Testis (tissue), 3 donors: ENCODE results near the gene CDH13. TPM values are rescaled to one million over a fixed set of nuclear protein-coding genes. Genes with fewer than 3 reads are reported as not detected.

Experiments
- DNase-seq: peaks from one replicate; pipeline ENCODE4 v3.0.0-alpha.2; 2019
- H3K27ac ChIP-seq, 2 donors: fragments of 200-600 bp; sonication (generic); one replicate each; pipeline ENCODE4 v1.5.1; 2019
- H3K27me3 ChIP-seq: fragments of 200-600 bp; sonication (generic); one replicate; pipeline ENCODE4 v1.5.1; 2019
- H3K36me3 ChIP-seq: fragments of 200-600 bp; sonication (generic); one replicate; pipeline ENCODE4 v1.5.1; 2017; ENCODE audit warnings: low read depth; ENCODE audit errors: missing control alignments
- H3K4me1 ChIP-seq: fragments of 200-600 bp; sonication (generic); one replicate; pipeline ENCODE4 v1.5.1; 2019
- H3K4me3 ChIP-seq, 2 donors: fragments of 200-600 bp; sonication (generic); one replicate each; pipeline ENCODE4 v1.5.1; 2017 to 2019
- H3K9me3 ChIP-seq: fragments of 200-600 bp; sonication (generic); one replicate; pipeline ENCODE4 v1.5.1; 2017
- CTCF ChIP-seq, 3 experiments: fragments of 450-650 bp in 2 of 3; fragments of 200-600 bp in 1 of 3; sonication (generic) in 1 of 3; IDR thresholded peaks; one replicate each; pipeline ENCODE4 v1.5.1; 2016 to 2019; ENCODE audit warnings: antibody characterized with exemption in 3 of 3, mild to moderate bottlenecking in 2 of 3, moderate library complexity in 1 of 3
- POLR2A ChIP-seq: fragments of 450-650 bp; IDR thresholded peaks from one replicate; pipeline ENCODE4 v1.6.1; 2017; ENCODE audit warnings: antibody characterized with exemption, mild to moderate bottlenecking, moderate library complexity
- WGBS, 2 donors: methylation state at CpG; one replicate each; pipeline ENCODE4 v1.1.5; 2018; 5-methylcytosine and 5-hydroxymethylcytosine counted together
- intact Hi-C: fragments of 100-400 bp; cut with DNase I; formaldehyde crosslinking; loops from one replicate; pipeline ENCODE4 v1.15.1; 2023; ENCODE audit warnings: low total_unique reads
- polyA plus RNA-seq: library from polyadenylated mRNA; stranded (reverse); fragments of 350-450 nt; fragmentation: Illumina TruSeq; extraction: RNeasy Lipid Tissue Mini Kit (QIAGEN cat#74804); gene quantifications from one replicate; pipeline ENCODE4 v1.2.3, GENCODE V29; 2014; ENCODE audit warnings: low read depth, low replicate concordance; ENCODE audit not compliant: insufficient read depth
- total RNA-seq, 2 donors: library from RNA; depleted of rRNA; stranded (reverse); fragments of >200 nt; gene quantifications; one replicate each; pipeline ENCODE4 v1.2.3, GENCODE V29; 2016

CDH13 gene
- total and polyA plus RNA-seq, 3 donors from 2014 or later, result 1.2 to 11.1 (median 2.0) TPM

GRCh38 chr16:83138512-83138911, 511.7 kb downstream of the CDH13 start:
- WGBS, 2 donors, result 76 to 86% methylated on average over 7 of the region's 7 CpGs
- Histone ChIP-seq H3K4me1 (no peaks in the 10 kb centered on the region), H3K36me3 (no peaks in the 10 kb centered on the region), H3K27ac (no peak overlapping the region), H3K27me3 (no peaks in the 10 kb centered on the region), H3K4me3 (no peak overlapping the region), H3K9me3 (no peaks in the 10 kb centered on the region)
- intact Hi-C loops, result no loop called here
- DNase-seq, result no peak
- TF ChIP-seq POLR2A (no peak), CTCF (IDR thresholded peaks at IDR 0.05) (no peak)

- Histone ChIP-seq H3K27me3 (no peaks in the 10 kb centered on the region), H3K27ac (no peak overlapping the region), H3K9me3 (no peaks in the 10 kb centered on the region), H3K36me3 (no peaks in the 10 kb centered on the region), H3K4me1 (no peaks in the 10 kb centered on the region), H3K4me3 (no peak overlapping the region)
- DNase-seq, result no peak
- TF ChIP-seq CTCF (IDR thresholded peaks at IDR 0.05), result no peak
- no peak for TF ChIP-seq POLR2A
- intact Hi-C loops, result no loop called here
- 91 to 92% methylated on average over 8 of the region's 8 CpGs for WGBS, 2 donors
These were observed 512.4 kb downstream of the CDH13 start for GRCh38 chr16:83138976-83139690.

- H3K36me3 ChIP-seq, result no peaks in the 10 kb centered on the region
- no peaks in the 10 kb centered on the region for H3K9me3 ChIP-seq
- intact Hi-C loops, result no loop called here
- no peak overlapping the region for H3K4me3 ChIP-seq
- H3K4me1 ChIP-seq, result no peaks in the 10 kb centered on the region
- 31 to 56% methylated on average over 8 of the region's 8 CpGs for WGBS, 2 donors
- H3K27me3 ChIP-seq, result no peaks in the 10 kb centered on the region
- TF ChIP-seq CTCF (IDR thresholded peaks at IDR 0.05) (no peak), POLR2A (no peak)
- no peak for DNase-seq
- no peak overlapping the region for H3K27ac ChIP-seq
These were observed 517.0 kb downstream of the CDH13 start for GRCh38 chr16:83143788-83144187.

GRCh38 chr16:83145297-83145696, 518.5 kb downstream of the CDH13 start:
- DNase-seq, result no peak
- Histone ChIP-seq H3K27me3 (no peaks in the 10 kb centered on the region), H3K9me3 (no peaks in the 10 kb centered on the region), H3K36me3 (no peaks in the 10 kb centered on the region), H3K4me1 (no peaks in the 10 kb centered on the region), H3K4me3 (no peak overlapping the region), H3K27ac (no peak overlapping the region)
- intact Hi-C loops, result no loop called here
- WGBS, 2 donors, result 75 to 88% methylated on average over 5 of the region's 5 CpGs
- no peak for TF ChIP-seq CTCF (IDR thresholded peaks at IDR 0.05)
- no peak for TF ChIP-seq POLR2A

- WGBS, 2 donors, result 70 to 72% methylated on average over 6 of the region's 6 CpGs
- no peaks in the 10 kb centered on the region for H3K4me1 ChIP-seq
- TF ChIP-seq POLR2A, result no peak
- TF ChIP-seq CTCF (IDR thresholded peaks at IDR 0.05), result no peak
- DNase-seq, result no peak
- intact Hi-C loops, result no loop called here
- H3K36me3 ChIP-seq, result no peaks in the 10 kb centered on the region
- H3K9me3 ChIP-seq, result no peaks in the 10 kb centered on the region
- H3K4me3 ChIP-seq, result no peak overlapping the region
- H3K27me3 ChIP-seq, result no peaks in the 10 kb centered on the region
- H3K27ac ChIP-seq, result no peak overlapping the region
These were observed 520.5 kb downstream of the CDH13 start for GRCh38 chr16:83147244-83147643.
